IMR-90 (cell line): Measurements from ENCODE around the gene IL4. TPM values are rescaled to one million over a fixed set of nuclear protein-coding genes. Genes with fewer than 3 reads are reported as not detected.

Source experiments
- ATAC-seq: fragments of 200-7000 bp; cut with Tn5 transposase; 2 replicates; pipeline ENCODE4 v1.9.1; 2020; ENCODE audit warnings: low read depth, mild to moderate bottlenecking, moderate library complexity
- BruUV-seq: library from RNA; stranded (reverse); fragments of 400-500 nt; replicated peaks from 2 replicates; lab custom pipeline; 2021; lab: Mats Ljungman, UMichigan
- CTCF ChIA-PET: fragments of 300-600 bp; formaldehyde crosslinking; extraction: SDS; loops from one replicate; lab custom pipeline; 2021; ENCODE audit warnings: antibody characterized with exemption; lab: Yijun Ruan, JAX
- POLR2A ChIA-PET: fragments of 300-600 bp; sonication (Branson Sonifier 250); formaldehyde crosslinking; loops from one replicate; lab custom pipeline; 2022; ENCODE audit warnings: antibody characterized with exemption; ENCODE audit not compliant: unreplicated experiment; lab: Charles Lee
- DNase-seq: peaks from one replicate; pipeline ENCODE4 v3.0.0; 2013
- H2AFZ ChIP-seq: replicated peaks from 2 replicates; pipeline ENCODE3; 2013; ENCODE audit warnings: low read length, mild to moderate bottlenecking; ENCODE audit not compliant: poor library complexity
- H2AK5ac ChIP-seq: 2 replicates; pipeline ENCODE4 v1.6.1; 2013; ENCODE audit warnings: low read depth, low read length, inconsistent platforms
- H2AK9ac ChIP-seq: replicated peaks from 2 replicates; pipeline ENCODE3; 2013; ENCODE audit warnings: mild to moderate bottlenecking, low read depth, low read length, moderate library complexity; ENCODE audit not compliant: poor library complexity
- H2BK120ac ChIP-seq: 2 replicates; pipeline ENCODE4 v1.6.1; 2013; ENCODE audit warnings: low read depth, low read length, inconsistent platforms
- H2BK15ac ChIP-seq: 3 replicates; pipeline ENCODE4 v1.6.1; 2013; ENCODE audit warnings: low read depth, low read length, inconsistent platforms
- H2BK20ac ChIP-seq: 2 replicates; pipeline ENCODE4 v1.6.1; 2013; ENCODE audit warnings: low read depth, mild to moderate bottlenecking, inconsistent platforms, low read length, moderate library complexity
- H2BK5ac ChIP-seq: 2 replicates; pipeline ENCODE4 v1.6.1; 2013; ENCODE audit warnings: mild to moderate bottlenecking, low read depth, low read length, inconsistent platforms; ENCODE audit not compliant: poor library complexity, severe bottlenecking
- H3K14ac ChIP-seq: replicated peaks from 2 replicates; pipeline ENCODE4 v1.6.1; 2013; ENCODE audit warnings: low read depth, low read length, inconsistent platforms
- H3K18ac ChIP-seq: 2 replicates; pipeline ENCODE4 v1.6.1; 2013; ENCODE audit warnings: low read depth, low read length, control low read depth
- H3K23ac ChIP-seq: 2 replicates; pipeline ENCODE4 v1.6.1; 2013; ENCODE audit warnings: low read depth, low read length, inconsistent platforms
- H3K27ac ChIP-seq: 2 replicates; pipeline ENCODE4 v1.5.1; 2013; ENCODE audit warnings: mild to moderate bottlenecking, control low read depth, low read length; ENCODE audit not compliant: insufficient read depth
- H3K27me3 ChIP-seq: 2 replicates; pipeline ENCODE4 v1.6.1; 2013; ENCODE audit warnings: low read length; ENCODE audit not compliant: control insufficient read depth, insufficient read depth
- H3K36me3 ChIP-seq: 2 replicates; pipeline ENCODE4 v1.6.1; 2013; ENCODE audit warnings: low read length, mixed read lengths; ENCODE audit not compliant: control insufficient read depth, insufficient read depth
- H3K4ac ChIP-seq: 2 replicates; pipeline ENCODE4 v1.6.1; 2013; ENCODE audit warnings: low read depth, low read length, inconsistent platforms
- H3K4me1 ChIP-seq: 2 replicates; pipeline ENCODE4 v1.6.1; 2013; ENCODE audit warnings: low read length, mixed read lengths; ENCODE audit not compliant: control insufficient read depth, insufficient read depth
- H3K4me2 ChIP-seq: 2 replicates; pipeline ENCODE4 v1.6.1; 2013; ENCODE audit warnings: low read depth, mild to moderate bottlenecking, control low read depth, low read length, moderate library complexity
- H3K4me3 ChIP-seq: 2 replicates; pipeline ENCODE4 v1.5.1; 2013; ENCODE audit warnings: low read depth, mild to moderate bottlenecking, control low read depth, low read length, moderate library complexity; ENCODE audit not compliant: insufficient read depth
- H3K56ac ChIP-seq: 2 replicates; pipeline ENCODE4 v1.6.1; 2013; ENCODE audit warnings: low read length, inconsistent platforms; ENCODE audit not compliant: insufficient read depth; ENCODE audit errors: extremely low read depth
- H3K79me1 ChIP-seq, 2 experiments: 2 replicates each; pipeline ENCODE4 v1.6.1; 2013; ENCODE audit warnings: low read length in 2 of 2, inconsistent platforms in 1 of 2, low read depth in 1 of 2
- H3K9ac ChIP-seq: 2 replicates; pipeline ENCODE4 v1.6.1; 2013; ENCODE audit warnings: low read depth, low read length, control low read depth
- H3K9me1 ChIP-seq: 2 replicates; pipeline ENCODE4 v1.6.1; 2013; ENCODE audit warnings: low read length, inconsistent platforms; ENCODE audit not compliant: insufficient read depth
- H3K9me3 ChIP-seq: 2 replicates; pipeline ENCODE4 v1.6.1; 2013; ENCODE audit warnings: low read length; ENCODE audit not compliant: control insufficient read depth, insufficient read depth
- H4K20me1 ChIP-seq: 2 replicates; pipeline ENCODE4 v1.6.1; 2013; ENCODE audit warnings: low read length, inconsistent platforms; ENCODE audit not compliant: insufficient read depth
- H4K5ac ChIP-seq: 2 replicates; pipeline ENCODE4 v1.6.1; 2013; ENCODE audit warnings: mild to moderate bottlenecking, low read depth, low read length, control low read depth
- H4K8ac ChIP-seq, 2 experiments: 2 replicates each; pipeline ENCODE4 v1.6.1; 2013; ENCODE audit warnings: low read depth in 2 of 2, low read length in 2 of 2, control low read depth in 1 of 2, inconsistent platforms in 1 of 2
- H4K91ac ChIP-seq: 2 replicates; pipeline ENCODE4 v1.6.1; 2013; ENCODE audit warnings: low read depth, low read length, inconsistent platforms; ENCODE audit not compliant: insufficient read depth
- BHLHE40 ChIP-seq: fragments of 150-350 bp; IDR thresholded peaks from 2 replicates; pipeline ENCODE4 v1.6.1; 2016; ENCODE audit warnings: mild to moderate bottlenecking, low read depth, low read length
- MAZ ChIP-seq: IDR thresholded peaks from 2 replicates; pipeline ENCODE4 v1.6.1; 2012; ENCODE audit warnings: low read depth, mild to moderate bottlenecking, low read length, improper control_type of control experiment, moderate library complexity, borderline replicate concordance
- WGBS, 2 experiments: methylation state at CpG; one replicate each; pipeline versions ENCODE4 v1.1.5 to v1.1.7; 2013; ENCODE audit warnings: missing lambda C conversion rate in 2 of 2; ENCODE audit not compliant: insufficient read length in 1 of 2; ENCODE audit errors: extremely low coverage in 2 of 2; 5-methylcytosine and 5-hydroxymethylcytosine counted together
- dilution Hi-C: fragments of 300-500 bp; cut with HindIII; formaldehyde crosslinking; loops from one replicate; pipeline ENCODE4 v1.14.3; 2018; ENCODE audit warnings: low sequenced_read_pairs; ENCODE audit not compliant: unreplicated experiment
- in situ Hi-C: fragments of 300-500 bp; cut with MboI; formaldehyde crosslinking; loops from 3 replicates; pipeline ENCODE4 v1.14.3; 2019; ENCODE audit warnings: low sequenced_read_pairs, inconsistent platforms, mixed read lengths
- intact Hi-C: fragments of 100-400 bp; cut with micrococcal nuclease; formaldehyde crosslinking; loops from 2 replicates; pipeline ENCODE4 v1.10.0; 2022
- polyA plus RNA-seq, 3 experiments: library from polyadenylated mRNA; depleted of rRNA; stranded (reverse); fragments of >200 nt; gene quantifications; 2 replicates each; pipeline ENCODE4 v1.2.3, GENCODE V29; 2012; ENCODE audit warnings: low replicate concordance in 1 of 3
- total RNA-seq: library from RNA; depleted of rRNA; stranded (reverse); fragments of >200 nt; gene quantifications from 2 replicates; pipeline ENCODE4 v1.2.3, GENCODE V29; 2012

The IL4 gene
- total and polyA plus RNA-seq, 2 of the 4 experiments (the other 2 are of a cell fraction) = not detected

GRCh38 chr5:132704875-132705274 is 31.1 kb downstream of the IL4 start:
- no peak overlapping the region for H4K5ac ChIP-seq
- in situ Hi-C loops = no loop called here
- no peak overlapping the region for H2AFZ ChIP-seq
- H2AK9ac ChIP-seq = no peak overlapping the region
- H2BK5ac ChIP-seq = no peak overlapping the region
- no peak overlapping the region for H3K18ac ChIP-seq
- peak; percentile 42 for DNase-seq
- H4K8ac ChIP-seq = no peak overlapping the region
- no TSS peak for BruUV-seq
- no peak for TF ChIP-seq MAZ
- 0 out of 2 replicates have a peak, but pooled peaks have one; percentile 4 for TF ChIP-seq BHLHE40
- H3K36me3 ChIP-seq = 0 out of 2 replicates have a peak, but pooled peaks cover 1% of the 10 kb centered on the region
- H3K27ac ChIP-seq = no peak overlapping the region
- H3K56ac ChIP-seq = no peak overlapping the region
- H2BK15ac ChIP-seq = no peak overlapping the region
- ATAC-seq = peak; percentile 84
- no peak overlapping the region for H3K9ac ChIP-seq
- H3K14ac ChIP-seq = no peak overlapping the region
- H3K9me1 ChIP-seq = no peaks in the 10 kb centered on the region
- no peaks in the 10 kb centered on the region for H3K4me1 ChIP-seq
- no peak overlapping the region for H4K91ac ChIP-seq
- H4K20me1 ChIP-seq = no peaks in the 10 kb centered on the region
- WGBS, 2 experiments = no CpG with 5 or more reads among the region's 1 CpG
- dilution Hi-C loops = no loop called here
- H3K4me2 ChIP-seq = no peak overlapping the region
- ChIA-PET CTCF (no interaction called here), POLR2A (no interaction called here)
- no peak overlapping the region for H3K4me3 ChIP-seq
- H2BK20ac ChIP-seq = no peak overlapping the region
- H2AK5ac ChIP-seq = no peak overlapping the region
- no peak overlapping the region for H2BK120ac ChIP-seq
- H3K23ac ChIP-seq = no peak overlapping the region
- H3K27me3 ChIP-seq = no peaks in the 10 kb centered on the region
- H3K9me3 ChIP-seq = no peaks in the 10 kb centered on the region
- no peak overlapping the region for H3K4ac ChIP-seq
- intact Hi-C loops = loop anchor here (5.0 to 10.0 kb wide), 2 partner anchors 93 to 180 kb away; no protein-coding TSS in a partner anchor
- H3K79me1 ChIP-seq = no peaks in the 10 kb centered on the region
